BE2C (cell line): ENCODE data around the gene SLC22A14.

ENCODE experiments used
- DNase-seq: peaks from one replicate; pipeline ENCODE4 v3.0.0-alpha.2; 2020
- H3K27me3 ChIP-seq: fragments of 250-450 bp; sonication (Bioruptor Pico); 2 replicates; pipeline ENCODE4 v1.5.1; 2020; ENCODE audit warnings: mild to moderate bottlenecking
- H3K36me3 ChIP-seq: fragments of 250-450 bp; sonication (Bioruptor Pico); 2 replicates; pipeline ENCODE4 v1.5.1; 2020; ENCODE audit warnings: mild to moderate bottlenecking
- H3K4me1 ChIP-seq: fragments of 250-450 bp; sonication (Bioruptor Pico); 2 replicates; pipeline ENCODE4 v1.5.1; 2020
- H3K4me3 ChIP-seq: 2 replicates; pipeline ENCODE4 v1.5.1; 2011; ENCODE audit warnings: low read depth, low read length
- H3K9me3 ChIP-seq: fragments of 250-450 bp; sonication (Bioruptor Pico); 2 replicates; pipeline ENCODE4 v1.5.1; 2020
- CTCF ChIP-seq: IDR thresholded peaks from 2 replicates; pipeline ENCODE4 v1.5.1; 2012; ENCODE audit warnings: mild to moderate bottlenecking, low read depth, low read length

The SLC22A14 gene

GRCh38 chr3:38314112-38314763 is 32.1 kb downstream of the SLC22A14 start:
- Histone ChIP-seq H3K4me3 (no peak overlapping the region), H3K4me1 (no peaks in the 10 kb centered on the region), H3K36me3 (no peaks in the 10 kb centered on the region), H3K27me3 (no peaks in the 10 kb centered on the region), H3K9me3 (no peaks in the 10 kb centered on the region)
- TF ChIP-seq CTCF, result no peak
- DNase-seq, result no peak

- H3K9me3 ChIP-seq, result no peaks in the 10 kb centered on the region
- no peaks in the 10 kb centered on the region for H3K4me1 ChIP-seq
- no peak for TF ChIP-seq CTCF
- H3K27me3 ChIP-seq, result no peaks in the 10 kb centered on the region
- no peak overlapping the region for H3K4me3 ChIP-seq
- H3K36me3 ChIP-seq, result no peaks in the 10 kb centered on the region
- no peak for DNase-seq
These were observed 32.8 kb downstream of the SLC22A14 start for GRCh38 chr3:38314764-38315487.

- Histone ChIP-seq H3K36me3 (no peaks in the 10 kb centered on the region), H3K4me1 (no peaks in the 10 kb centered on the region), H3K4me3 (no peak overlapping the region), H3K9me3 (no peaks in the 10 kb centered on the region), H3K27me3 (no peaks in the 10 kb centered on the region)
- TF ChIP-seq CTCF, result no peak
- DNase-seq, result no peak
These were observed 33.6 kb downstream of the SLC22A14 start for GRCh38 chr3:38315488-38316230.

GRCh38 chr3:38316356-38317191 is 34.5 kb downstream of the SLC22A14 start:
- DNase-seq, result no peak
- H3K4me1 ChIP-seq, result no peaks in the 10 kb centered on the region
- H3K27me3 ChIP-seq, result no peaks in the 10 kb centered on the region
- H3K4me3 ChIP-seq, result no peak overlapping the region
- H3K9me3 ChIP-seq, result no peaks in the 10 kb centered on the region
- TF ChIP-seq CTCF, result no peak
- no peaks in the 10 kb centered on the region for H3K36me3 ChIP-seq

- TF ChIP-seq CTCF, result no peak
- DNase-seq, result no peak
These were observed 35.2 kb downstream of the SLC22A14 start for GRCh38 chr3:38317192-38317759.

More at GRCh38 chr3:38317192-38317759, 35.2 kb downstream of the SLC22A14 start:
- Histone ChIP-seq H3K36me3 (no peaks in the 10 kb centered on the region), H3K27me3 (no peaks in the 10 kb centered on the region), H3K9me3 (no peaks in the 10 kb centered on the region), H3K4me1 (no peaks in the 10 kb centered on the region), H3K4me3 (no peak overlapping the region)
